A549 (cell line): ENCODE data around the gene TMEM132D. TPM values are rescaled to one million over a fixed set of nuclear protein-coding genes. Genes with fewer than 3 reads are reported as not detected.
A peak's percentile ranks its signal among the peaks of the same experiment; 100 is the strongest.

Experiments
- ATAC-seq, 2 experiments: fragments of 200-7000 bp in 1 of 2; fragments of >200 bp in 1 of 2; cut with Nextera tagmentation in 1 of 2; cut with Tn5 transposase in 1 of 2; 3 replicates each; pipeline versions ENCODE4 v1.8.0 to v1.9.1; 2018 to 2020; ENCODE audit warnings: mild to moderate bottlenecking in 1 of 2, moderate library complexity in 1 of 2
- CTCF ChIA-PET: fragments of 300-600 bp; sonication (Branson Sonifier 250); formaldehyde crosslinking; extraction: SDS; loops from one replicate; lab custom pipeline; 2021; ENCODE audit warnings: antibody characterized with exemption, inconsistent platforms; lab: Yijun Ruan, JAX
- POLR2A ChIA-PET: fragments of 350-600 bp; formaldehyde crosslinking; extraction: SDS; loops from one replicate; lab custom pipeline; 2021; ENCODE audit warnings: antibody characterized with exemption, inconsistent platforms; lab: Yijun Ruan, JAX
- DNase-seq, 2 experiments: peaks; one replicate each; pipeline versions ENCODE4 v3.0.0 to v3.0.0-alpha.2; 2011 to 2016; ENCODE audit warnings: low read depth in 1 of 2, low spot score in 1 of 2
- FAIRE-seq: peaks from 2 replicates; lab custom pipeline; 2011; peaks lifted over from hg19 to GRCh38; lab: Jason Lieb, UNC
- H3K27ac ChIP-seq, 2 experiments: fragments of >200 bp; sonication (Bioruptor Twin); formaldehyde crosslinking; 3 replicates each; pipeline ENCODE4 v1.5.1; 2016 to 2017
- H3K4me1 ChIP-seq: fragments of >200 bp; sonication (Bioruptor Twin); formaldehyde crosslinking; 3 replicates; pipeline ENCODE4 v1.6.1; 2016
- H3K4me2 ChIP-seq: fragments of >200 bp; sonication (Bioruptor Twin); formaldehyde crosslinking; 3 replicates; pipeline ENCODE4 v1.6.1; 2016
- H3K4me3 ChIP-seq: fragments of >200 bp; sonication (Bioruptor Twin); formaldehyde crosslinking; 3 replicates; pipeline ENCODE4 v1.5.1; 2016
- H3K9me3 ChIP-seq: fragments of >200 bp; sonication (Bioruptor Twin); formaldehyde crosslinking; 3 replicates; pipeline ENCODE4 v1.6.1; 2016
- BHLHE40 ChIP-seq: IDR thresholded peaks from 2 replicates; pipeline ENCODE4 v1.6.1; 2012; ENCODE audit warnings: low read depth, low read length, inconsistent platforms
- CBX8 ChIP-seq: fragments of 200-600 bp; sonication (generic); IDR thresholded peaks from 2 replicates; pipeline ENCODE4 v1.6.1; 2016
- CEBPB ChIP-seq, 2 experiments: fragments of >200 bp in 1 of 2; sonication (Bioruptor Twin) in 1 of 2; formaldehyde crosslinking in 1 of 2; IDR thresholded peaks; 2 replicates each; pipeline ENCODE4 v1.6.1; 2012 to 2016
- CHD2 ChIP-seq: fragments of 150-350 bp; IDR thresholded peaks from 2 replicates; pipeline ENCODE4 v1.6.1; 2014; ENCODE audit warnings: low read length; ENCODE audit not compliant: partially characterized antibody
- CHD4 ChIP-seq: fragments of 200-600 bp; sonication (generic); IDR thresholded peaks from 2 replicates; pipeline ENCODE4 v1.6.1; 2016; ENCODE audit warnings: antibody characterized with exemption, mild to moderate bottlenecking, borderline replicate concordance
- EP300 ChIP-seq, 2 experiments: fragments of >200 bp; sonication (Bioruptor Twin); formaldehyde crosslinking; IDR thresholded peaks; 2 replicates in 1 of 2; 3 replicates in 1 of 2; pipeline ENCODE4 v1.6.1; 2016 to 2017
- ESRRA ChIP-seq: fragments of 150-350 bp; IDR thresholded peaks from 2 replicates; pipeline ENCODE4 v1.6.1; 2014; ENCODE audit warnings: mild to moderate bottlenecking, low read length, borderline replicate concordance
- FOXS1 ChIP-seq: fragments of 250-450 bp; sonication (Bioruptor Pico); IDR thresholded peaks from 2 replicates; pipeline ENCODE4 v1.5.0; 2020; ENCODE audit warnings: mild to moderate bottlenecking, moderate library complexity
- HOXB13 ChIP-seq: fragments of 250-450 bp; sonication (Bioruptor Pico); IDR thresholded peaks from 2 replicates; pipeline ENCODE4 v1.5.0; 2020; ENCODE audit warnings: low read depth, mild to moderate bottlenecking, moderate library complexity
- HOXB5 ChIP-seq: fragments of 250-450 bp; sonication (Bioruptor Pico); IDR thresholded peaks from 2 replicates; pipeline ENCODE4 v1.5.0; 2020; ENCODE audit warnings: mild to moderate bottlenecking, moderate library complexity
- KDM5A ChIP-seq: fragments of 200-600 bp; sonication (generic); IDR thresholded peaks from 2 replicates; pipeline ENCODE4 v1.6.1; 2016; ENCODE audit warnings: antibody characterized with exemption, mild to moderate bottlenecking
- MAFK ChIP-seq: fragments of 450-650 bp; IDR thresholded peaks from 2 replicates; pipeline ENCODE4 v1.6.1; 2014; ENCODE audit not compliant: partially characterized antibody
- MAZ ChIP-seq: fragments of 150-350 bp; IDR thresholded peaks from 2 replicates; pipeline ENCODE4 v1.6.1; 2014; ENCODE audit warnings: antibody characterized with exemption, low read depth, low read length, borderline replicate concordance
- NPAS2 ChIP-seq: fragments of 250-450 bp; sonication (Bioruptor Pico); IDR thresholded peaks from 2 replicates; pipeline ENCODE4 v1.8.0; 2022; ENCODE audit warnings: mild to moderate bottlenecking, moderate library complexity, borderline replicate concordance
- PHF8 ChIP-seq: fragments of 200-600 bp; sonication (generic); IDR thresholded peaks from 2 replicates; pipeline ENCODE4 v1.6.1; 2016; ENCODE audit warnings: low read depth, mild to moderate bottlenecking, antibody characterized with exemption, moderate library complexity, borderline replicate concordance
- RARB ChIP-seq: fragments of 250-450 bp; sonication (Bioruptor Pico); IDR thresholded peaks from 2 replicates; pipeline ENCODE4 v1.8.0; 2021; ENCODE audit warnings: mild to moderate bottlenecking, moderate library complexity
- RCOR1 ChIP-seq: fragments of 150-350 bp; IDR thresholded peaks from 2 replicates; pipeline ENCODE4 v1.6.1; 2014; ENCODE audit warnings: antibody characterized with exemption, low read length, low read depth
- TFCP2L1 ChIP-seq: fragments of 250-450 bp; sonication (Bioruptor Pico); IDR thresholded peaks from 2 replicates; pipeline ENCODE4 v1.5.0; 2021; ENCODE audit warnings: mild to moderate bottlenecking
- TP53 ChIP-seq: fragments of 250-450 bp; sonication (Bioruptor Pico); IDR thresholded peaks from 2 replicates; pipeline ENCODE4 v1.5.0; 2021; ENCODE audit warnings: mild to moderate bottlenecking, moderate library complexity
- ZC3H11A ChIP-seq: fragments of 450-650 bp; IDR thresholded peaks from 2 replicates; pipeline ENCODE4 v1.6.1; 2014; ENCODE audit warnings: antibody characterized with exemption, mild to moderate bottlenecking
- ZFP36 ChIP-seq: fragments of 450-650 bp; IDR thresholded peaks from 2 replicates; pipeline ENCODE4 v1.6.1; 2014; ENCODE audit warnings: borderline replicate concordance; ENCODE audit not compliant: partially characterized antibody
- WGBS: methylation state at CpG from one replicate; pipeline ENCODE4 v1.1.6; 2017; ENCODE audit errors: missing lambda C conversion rate; 5-methylcytosine and 5-hydroxymethylcytosine counted together
- polyA plus RNA-seq, 4 experiments: library from polyadenylated mRNA; depleted of rRNA in 3 of 4; stranded (reverse); fragments of >200 nt; fragmentation: RNase III in 1 of 4; extraction: RNeasy Plus Mini Kit Qiagen cat#74134 plus additional on column Dnase treatment in 1 of 4; gene quantifications; 2 replicates in 3 of 4; 3 replicates in 1 of 4; pipeline ENCODE4 v1.2.3, GENCODE V29; 2011 to 2017
- TF ChIP-seq, protein P1 (sequence below): fragments of 250-450 bp; sonication (Bioruptor Pico); IDR thresholded peaks from 2 replicates; pipeline ENCODE4 v1.5.0; 2021; ENCODE audit warnings: mild to moderate bottlenecking, moderate library complexity, borderline replicate concordance
- TF ChIP-seq, protein P2 (sequence below): fragments of >200 bp; sonication (Bioruptor Twin); formaldehyde crosslinking; IDR thresholded peaks from 3 replicates; pipeline ENCODE4 v1.6.1; 2016
- TF ChIP-seq, protein P3 (sequence below): fragments of 150-350 bp; IDR thresholded peaks from 2 replicates; pipeline ENCODE4 v1.6.1; 2014; ENCODE audit warnings: low read depth, mild to moderate bottlenecking, low read length

TMEM132D gene
- polyA plus RNA-seq, 2 of the 4 experiments (the other 2 are of a cell fraction): not detected

DNA sequence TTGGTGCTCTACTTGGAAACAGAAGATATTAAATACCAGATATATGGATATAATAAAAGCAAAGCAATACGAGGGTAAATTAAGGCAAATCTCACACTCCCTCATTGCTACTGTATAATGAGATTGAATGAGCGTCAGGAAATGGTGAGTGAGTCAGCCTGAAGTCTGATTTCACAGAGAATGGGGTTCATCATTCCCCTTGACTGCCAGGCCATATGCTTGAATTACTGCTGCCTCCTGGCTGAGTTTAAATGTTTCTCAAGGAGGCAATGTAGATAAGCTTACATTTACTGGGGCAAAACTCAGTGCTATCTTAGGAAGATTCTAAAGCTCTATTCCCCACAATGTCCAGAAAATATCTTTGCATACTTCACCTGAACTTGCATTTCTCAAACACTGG, 380.2 kb downstream of the TMEM132D start:
- Histone ChIP-seq H3K4me3 (no peak overlapping the region), H3K4me1 (no peaks in the 10 kb centered on the region), H3K9me3 (no peaks in the 10 kb centered on the region), H3K4me2 (no peak overlapping the region), H3K27ac (no peak overlapping the region)
- POLR2A ChIA-PET: no interaction called here
- ATAC-seq: no peak
- CTCF ChIA-PET: no interaction called here
- no peak for DNase-seq
- TF ChIP-seq RCOR1 (no peak), CEBPB (IDR thresholded peaks at IDR 0.05) (no peak), ZFP36 (no peak), CHD2 (no peak), PHF8 (no peak), TFCP2L1 (CRISPR knock-in tag) (no peak), HOXB13 (CRISPR knock-in tag) (no peak), MAFK (no peak), CBX8 (no peak), HOXB5 (CRISPR knock-in tag) (no peak), CHD4 (no peak), ZC3H11A (no peak), TP53 (CRISPR knock-in tag) (no peak), ESRRA (no peak), BHLHE40 (no peak), RARB (CRISPR knock-in tag) (no peak)
- TF ChIP-seq, protein P1, sequence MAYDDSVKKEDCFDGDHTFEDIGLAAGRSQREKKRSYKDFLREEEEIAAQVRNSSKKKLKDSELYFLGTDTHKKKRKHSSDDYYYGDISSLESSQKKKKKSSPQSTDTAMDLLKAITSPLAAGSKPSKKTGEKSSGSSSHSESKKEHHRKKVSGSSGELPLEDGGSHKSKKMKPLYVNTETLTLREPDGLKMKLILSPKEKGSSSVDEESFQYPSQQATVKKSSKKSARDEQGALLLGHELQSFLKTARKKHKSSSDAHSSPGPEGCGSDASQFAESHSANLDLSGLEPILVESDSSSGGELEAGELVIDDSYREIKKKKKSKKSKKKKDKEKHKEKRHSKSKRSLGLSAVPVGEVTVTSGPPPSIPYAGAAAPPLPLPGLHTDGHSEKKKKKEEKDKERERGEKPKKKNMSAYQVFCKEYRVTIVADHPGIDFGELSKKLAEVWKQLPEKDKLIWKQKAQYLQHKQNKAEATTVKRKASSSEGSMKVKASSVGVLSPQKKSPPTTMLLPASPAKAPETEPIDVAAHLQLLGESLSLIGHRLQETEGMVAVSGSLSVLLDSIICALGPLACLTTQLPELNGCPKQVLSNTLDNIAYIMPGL: no peak
- TF ChIP-seq, protein P2, sequence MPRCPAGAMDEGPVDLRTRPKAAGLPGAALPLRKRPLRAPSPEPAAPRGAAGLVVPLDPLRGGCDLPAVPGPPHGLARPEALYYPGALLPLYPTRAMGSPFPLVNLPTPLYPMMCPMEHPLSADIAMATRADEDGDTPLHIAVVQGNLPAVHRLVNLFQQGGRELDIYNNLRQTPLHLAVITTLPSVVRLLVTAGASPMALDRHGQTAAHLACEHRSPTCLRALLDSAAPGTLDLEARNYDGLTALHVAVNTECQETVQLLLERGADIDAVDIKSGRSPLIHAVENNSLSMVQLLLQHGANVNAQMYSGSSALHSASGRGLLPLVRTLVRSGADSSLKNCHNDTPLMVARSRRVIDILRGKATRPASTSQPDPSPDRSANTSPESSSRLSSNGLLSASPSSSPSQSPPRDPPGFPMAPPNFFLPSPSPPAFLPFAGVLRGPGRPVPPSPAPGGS: no peak
- WGBS: 3% methylated on average over 2 of the region's 2 CpGs
- no peak for FAIRE-seq

DNA sequence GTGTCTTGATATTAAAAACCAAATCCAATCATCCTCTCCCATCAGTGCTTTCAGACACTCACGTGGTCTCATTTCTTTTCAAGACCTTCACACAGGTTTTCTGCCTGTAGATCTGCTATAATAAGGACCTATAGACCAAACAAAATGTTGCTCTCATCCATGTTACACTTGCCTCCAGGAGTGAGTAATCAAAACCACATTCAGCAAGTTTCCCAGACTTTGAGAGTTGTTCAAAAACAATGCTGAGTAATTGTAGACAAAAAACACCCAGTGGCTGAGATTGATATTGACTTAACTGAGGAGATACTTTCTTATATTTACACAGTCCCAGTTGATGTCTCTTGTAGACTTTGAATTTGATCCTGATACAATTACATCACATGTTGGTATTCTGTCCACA, 383.1 kb downstream of the TMEM132D start:
- WGBS: 4% methylated on average over 1 of the region's 1 CpG

DNA sequence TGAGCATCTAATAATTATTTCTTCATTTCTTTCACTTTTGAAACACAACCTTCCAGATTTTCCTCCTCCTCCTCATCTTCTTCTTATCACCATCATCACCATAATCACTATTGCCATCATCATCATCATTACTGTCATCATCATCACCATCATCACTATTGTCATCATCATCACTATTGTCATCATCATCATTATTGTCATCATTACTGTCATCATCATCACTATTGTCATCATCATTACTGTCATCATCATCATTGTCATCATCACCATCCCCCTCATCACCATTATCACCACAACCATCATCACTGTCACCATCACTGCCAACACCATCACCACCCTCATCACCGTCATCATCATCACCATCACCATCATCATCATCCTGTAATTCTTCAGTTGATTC, 400.0 kb downstream of the TMEM132D start:
- TF ChIP-seq MAFK (peak; percentile 23), KDM5A (no peak)
- H3K9me3 ChIP-seq: no peaks in the 10 kb centered on the region
- H3K4me1 ChIP-seq: no peaks in the 10 kb centered on the region
- H3K27ac ChIP-seq: no peak overlapping the region
- POLR2A ChIA-PET: no interaction called here
- no peak overlapping the region for H3K4me3 ChIP-seq
- no peak overlapping the region for H3K4me2 ChIP-seq
- 4% methylated on average over 1 of the region's 1 CpG for WGBS
- no peak for FAIRE-seq
- no peak for ATAC-seq
- CTCF ChIA-PET: no interaction called here
- no peak for DNase-seq

More for the DNA sequence above, 383.1 kb downstream of the TMEM132D start:
- FAIRE-seq: no peak
- no peak overlapping the region for H3K4me3 ChIP-seq
- TF ChIP-seq ZFP36 (no peak), EP300 (IDR thresholded peaks at IDR 0.05) (no peak), FOXS1 (CRISPR knock-in tag) (no peak), CEBPB (IDR thresholded peaks at IDR 0.05) (no peak), MAZ (no peak), NPAS2 (CRISPR knock-in tag) (no peak), HOXB5 (CRISPR knock-in tag) (no peak)
- TF ChIP-seq, protein P3, sequence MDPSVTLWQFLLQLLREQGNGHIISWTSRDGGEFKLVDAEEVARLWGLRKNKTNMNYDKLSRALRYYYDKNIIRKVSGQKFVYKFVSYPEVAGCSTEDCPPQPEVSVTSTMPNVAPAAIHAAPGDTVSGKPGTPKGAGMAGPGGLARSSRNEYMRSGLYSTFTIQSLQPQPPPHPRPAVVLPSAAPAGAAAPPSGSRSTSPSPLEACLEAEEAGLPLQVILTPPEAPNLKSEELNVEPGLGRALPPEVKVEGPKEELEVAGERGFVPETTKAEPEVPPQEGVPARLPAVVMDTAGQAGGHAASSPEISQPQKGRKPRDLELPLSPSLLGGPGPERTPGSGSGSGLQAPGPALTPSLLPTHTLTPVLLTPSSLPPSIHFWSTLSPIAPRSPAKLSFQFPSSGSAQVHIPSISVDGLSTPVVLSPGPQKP: no peak
- no peak overlapping the region for H3K4me2 ChIP-seq
- H3K27ac ChIP-seq: no peak overlapping the region
- ATAC-seq: no peak
- CTCF ChIA-PET: no interaction called here
- H3K9me3 ChIP-seq: no peaks in the 10 kb centered on the region
- H3K4me1 ChIP-seq: no peaks in the 10 kb centered on the region
- no peak for DNase-seq
- POLR2A ChIA-PET: no interaction called here
